Keratinocyte (primary cell): Measurements from ENCODE around the gene RASD2. TPM values are rescaled to one million over a fixed set of nuclear protein-coding genes. Genes with fewer than 3 reads are reported as not detected.

Experiments
- DNase-seq: peaks from one replicate; pipeline ENCODE4 v3.0.0-alpha.2; 2011; ENCODE audit warnings: low read depth, missing footprints, low spot score
- FAIRE-seq: peaks from 2 replicates; lab custom pipeline; 2011; peaks lifted over from hg19 to GRCh38; lab: Jason Lieb, UNC
- H2AFZ ChIP-seq: 2 replicates; pipeline ENCODE4 v1.6.0; 2012; ENCODE audit warnings: low read length, control low read depth, inconsistent platforms; ENCODE audit not compliant: control insufficient read depth
- H3K27ac ChIP-seq: 2 replicates; pipeline ENCODE4 v1.5.1; 2011; ENCODE audit warnings: low read length; ENCODE audit not compliant: control insufficient read depth, insufficient read depth
- H3K27me3 ChIP-seq: 3 replicates; pipeline ENCODE4 v1.6.0; 2011; ENCODE audit warnings: low read length; ENCODE audit not compliant: control insufficient read depth, insufficient read depth; ENCODE audit errors: extremely low read depth
- H3K36me3 ChIP-seq, 2 experiments: 2 replicates in 1 of 2; 3 replicates in 1 of 2; pipeline ENCODE4 v1.5.1; 2011; ENCODE audit warnings: low read length in 2 of 2, mild to moderate bottlenecking in 1 of 2; ENCODE audit not compliant: control insufficient read depth in 2 of 2, insufficient read depth in 2 of 2; ENCODE audit errors: extremely low read depth in 1 of 2
- H3K4me1 ChIP-seq: 3 replicates; pipeline ENCODE4 v1.5.1; 2011; ENCODE audit warnings: low read length; ENCODE audit not compliant: control insufficient read depth, insufficient read depth; ENCODE audit errors: extremely low read depth
- H3K4me2 ChIP-seq: 3 replicates; pipeline ENCODE4 v1.6.0; 2011; ENCODE audit warnings: low read depth, low read length; ENCODE audit not compliant: control insufficient read depth, insufficient read depth; ENCODE audit errors: extremely low read depth
- H3K4me3 ChIP-seq, 3 experiments: fragments of 200-600 bp in 1 of 3; sonication (generic) in 1 of 3; 2 replicates in 2 of 3; 3 replicates in 1 of 3; pipeline ENCODE4 v1.5.1; 2011 to 2016; ENCODE audit warnings: low read length in 3 of 3, mild to moderate bottlenecking in 3 of 3, control low read depth in 2 of 3, inconsistent platforms in 1 of 3, low read depth in 1 of 3, mixed read lengths in 1 of 3, mixed run types in 1 of 3, moderate library complexity in 1 of 3; ENCODE audit not compliant: control insufficient read depth in 2 of 3, insufficient read depth in 2 of 3; ENCODE audit errors: extremely low read depth in 1 of 3
- H3K79me2 ChIP-seq: 2 replicates; pipeline ENCODE4 v1.6.0; 2012; ENCODE audit warnings: low read length; ENCODE audit not compliant: control insufficient read depth, insufficient read depth
- H3K9ac ChIP-seq: 3 replicates; pipeline ENCODE4 v1.6.0; 2011; ENCODE audit warnings: low read length; ENCODE audit not compliant: control insufficient read depth, insufficient read depth; ENCODE audit errors: extremely low read depth
- H3K9me1 ChIP-seq: 3 replicates; pipeline ENCODE4 v1.6.0; 2011; ENCODE audit warnings: low read length; ENCODE audit not compliant: control insufficient read depth, insufficient read depth; ENCODE audit errors: extremely low read depth
- H3K9me3 ChIP-seq: 2 replicates; pipeline ENCODE4 v1.5.1; 2012; ENCODE audit warnings: low read depth, low read length; ENCODE audit not compliant: control insufficient read depth
- H4K20me1 ChIP-seq: 3 replicates; pipeline ENCODE4 v1.6.0; 2011; ENCODE audit warnings: low read length; ENCODE audit not compliant: control insufficient read depth, insufficient read depth; ENCODE audit errors: extremely low read depth
- EZH2 ChIP-seq: IDR thresholded peaks from one replicate; pipeline ENCODE4 v1.6.1; 2012; ENCODE audit warnings: inconsistent platforms, mild to moderate bottlenecking, low read length, moderate library complexity
- dilution Hi-C: fragments of 300-500 bp; cut with MboI; formaldehyde crosslinking; loops from one replicate; pipeline ENCODE4 v1.7.0; 2020; ENCODE audit warnings: low sequenced_read_pairs; ENCODE audit not compliant: extremely low pct_ligation_motif_present
- polyA plus RNA-seq, 5 experiments: library from polyadenylated mRNA; depleted of rRNA in 3 of 5; stranded (reverse) in 3 of 5; stranded (forward) in 1 of 5; unstranded in 1 of 5; fragments of >200 nt; gene quantifications; 1 replicate in 1 of 5; 2 replicates in 3 of 5; 3 replicates in 1 of 5; pipeline versions ENCODE4 v1.2.1 to v1.2.3, GENCODE V29; 2011 to 2012; ENCODE audit warnings: missing spikeins in 2 of 5, low read depth in 1 of 5, low replicate concordance in 1 of 5
- TF ChIP-seq, protein P1 (sequence below), 3 experiments: IDR thresholded peaks in 1 of 3; conservative IDR thresholded peaks in 1 of 3; optimal IDR thresholded peaks in 1 of 3; 2 replicates in 2 of 3; 3 replicates in 1 of 3; pipeline versions ENCODE3 to v1.5.1; 2011; ENCODE audit warnings: low read length in 3 of 3, mild to moderate bottlenecking in 3 of 3, moderate library complexity in 2 of 3, control low read depth in 1 of 3, inconsistent platforms in 1 of 3; ENCODE audit not compliant: insufficient read depth in 2 of 3; ENCODE audit errors: extremely low read depth in 1 of 3

RASD2 gene
- polyA plus RNA-seq, 1 donor (not counting 4 experiments of a cell fraction or from before 2014, with no cell fraction given) = 0.03 TPM

DNA sequence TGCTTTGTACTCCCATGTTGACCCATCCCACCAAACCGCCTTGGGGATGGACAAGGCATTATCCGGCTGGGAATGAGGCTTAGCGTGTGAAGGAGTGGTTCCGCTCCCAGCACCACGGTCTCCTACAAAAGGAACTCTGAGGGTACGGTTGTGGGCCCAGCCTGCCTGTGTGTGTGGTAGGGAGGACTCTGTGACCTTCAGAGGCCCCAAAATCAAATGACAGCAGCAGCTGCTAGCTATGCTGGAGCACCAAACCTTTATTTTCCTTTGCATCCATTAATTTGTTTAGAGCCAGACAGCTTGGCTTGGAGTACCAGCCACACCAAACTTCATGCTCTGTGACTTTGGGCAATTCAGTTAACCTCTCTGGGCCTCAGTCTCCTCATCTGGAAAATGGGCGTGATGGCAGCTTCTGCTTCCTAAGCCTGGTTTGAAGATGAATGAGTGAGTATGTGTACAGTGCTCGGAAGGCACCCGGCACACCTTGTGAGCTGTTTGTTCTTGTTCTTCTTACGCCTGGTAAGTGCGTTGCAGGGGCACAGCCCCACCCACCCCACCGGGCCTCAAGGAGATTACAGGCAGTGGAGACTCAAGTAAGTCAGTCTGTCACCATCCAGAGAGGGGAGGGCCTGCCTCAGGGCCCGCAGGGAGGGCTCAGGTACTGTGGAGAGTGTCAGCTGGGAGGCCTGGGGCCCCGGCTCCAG lies 51.2 kb downstream of the RASD2 start:
- Histone ChIP-seq H4K20me1 (no peaks in the 10 kb centered on the region), H3K9me3 (no peaks in the 10 kb centered on the region), H3K27me3 (no peaks in the 10 kb centered on the region), H3K79me2 (no peaks in the 10 kb centered on the region), H3K9me1 (no peaks in the 10 kb centered on the region), H2AFZ (no peak overlapping the region), H3K4me2 (no peak overlapping the region), H3K9ac (no peak overlapping the region), H3K27ac (no peak overlapping the region), H3K4me3 (no peak overlapping the region), H3K4me1 (peaks cover 12% of the 10 kb centered on the region), H3K36me3 (no peaks in the 10 kb centered on the region)
- dilution Hi-C loops = no loop called here
- FAIRE-seq (no peak), DNase-seq (no peak)
- TF ChIP-seq, protein P1, sequence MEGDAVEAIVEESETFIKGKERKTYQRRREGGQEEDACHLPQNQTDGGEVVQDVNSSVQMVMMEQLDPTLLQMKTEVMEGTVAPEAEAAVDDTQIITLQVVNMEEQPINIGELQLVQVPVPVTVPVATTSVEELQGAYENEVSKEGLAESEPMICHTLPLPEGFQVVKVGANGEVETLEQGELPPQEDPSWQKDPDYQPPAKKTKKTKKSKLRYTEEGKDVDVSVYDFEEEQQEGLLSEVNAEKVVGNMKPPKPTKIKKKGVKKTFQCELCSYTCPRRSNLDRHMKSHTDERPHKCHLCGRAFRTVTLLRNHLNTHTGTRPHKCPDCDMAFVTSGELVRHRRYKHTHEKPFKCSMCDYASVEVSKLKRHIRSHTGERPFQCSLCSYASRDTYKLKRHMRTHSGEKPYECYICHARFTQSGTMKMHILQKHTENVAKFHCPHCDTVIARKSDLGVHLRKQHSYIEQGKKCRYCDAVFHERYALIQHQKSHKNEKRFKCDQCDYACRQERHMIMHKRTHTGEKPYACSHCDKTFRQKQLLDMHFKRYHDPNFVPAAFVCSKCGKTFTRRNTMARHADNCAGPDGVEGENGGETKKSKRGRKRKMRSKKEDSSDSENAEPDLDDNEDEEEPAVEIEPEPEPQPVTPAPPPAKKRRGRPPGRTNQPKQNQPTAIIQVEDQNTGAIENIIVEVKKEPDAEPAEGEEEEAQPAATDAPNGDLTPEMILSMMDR (optimal IDR thresholded peaks at IDR 0.05 in 1 of 3, IDR thresholded peaks at IDR 0.05 in 1 of 3, conservative IDR thresholded peaks at IDR 0.05 in 1 of 3; ENCODE audit: extremely low read depth in 1 of 3, insufficient read depth in 2 of 3, low read length in 3 of 3) = no peak
- TF ChIP-seq EZH2 = no peak

DNA sequence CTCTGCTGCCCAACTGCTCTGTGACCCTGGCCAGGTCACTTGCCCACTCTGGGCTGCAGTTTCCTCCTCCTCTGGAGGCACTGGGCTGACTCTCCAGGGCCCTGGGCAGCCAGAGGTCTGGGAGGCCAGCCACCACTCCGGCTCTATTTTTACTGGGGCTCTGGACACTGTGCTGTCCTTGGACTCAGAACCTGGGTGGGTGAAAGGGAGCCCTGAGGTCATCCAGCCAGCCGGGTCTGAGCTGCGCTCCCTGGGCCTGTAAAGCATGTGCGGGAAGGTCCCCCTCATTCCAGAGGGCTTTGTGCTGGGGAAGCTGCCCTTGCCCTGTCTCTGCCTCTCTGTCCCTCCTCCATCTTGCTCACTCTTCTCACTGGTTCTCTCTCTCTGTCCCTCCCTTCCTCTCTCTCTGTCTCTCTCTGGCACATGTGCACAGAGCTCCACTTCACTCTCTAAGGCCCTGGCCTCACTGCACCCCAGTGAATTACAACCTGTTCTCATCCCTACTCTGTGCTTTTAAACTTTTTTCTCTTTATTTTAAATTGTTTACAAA lies 51.9 kb downstream of the RASD2 start:
- TF ChIP-seq, protein P1 (optimal IDR thresholded peaks at IDR 0.05 in 1 of 3, IDR thresholded peaks at IDR 0.05 in 1 of 3, conservative IDR thresholded peaks at IDR 0.05 in 1 of 3; ENCODE audit: extremely low read depth in 1 of 3, insufficient read depth in 2 of 3, low read length in 3 of 3) = no peak
- no peak for TF ChIP-seq EZH2
- no peak overlapping the region for H2AFZ ChIP-seq
- H3K79me2 ChIP-seq = no peaks in the 10 kb centered on the region
- no peaks in the 10 kb centered on the region for H3K9me3 ChIP-seq
- no peak for DNase-seq
- H3K9me1 ChIP-seq = no peaks in the 10 kb centered on the region
- H4K20me1 ChIP-seq = no peaks in the 10 kb centered on the region
- no peak overlapping the region for H3K9ac ChIP-seq
- H3K27ac ChIP-seq = no peak overlapping the region
- H3K4me2 ChIP-seq = no peak overlapping the region
- H3K27me3 ChIP-seq = no peaks in the 10 kb centered on the region
- FAIRE-seq = no peak
- dilution Hi-C loops = no loop called here
- no peak overlapping the region for H3K4me3 ChIP-seq
- H3K4me1 ChIP-seq = peaks cover 12% of the 10 kb centered on the region
- no peaks in the 10 kb centered on the region for H3K36me3 ChIP-seq
